ENCODE results near the gene NKX2-3. TPM values are rescaled to one million over a fixed set of nuclear protein-coding genes. Genes with fewer than 3 reads are reported as not detected.

NKX2-3 gene
- total RNA-seq, 2 experiments from 2014 or later, result not detected

GRCh38 chr10:99530108-99531025 is 2.4 kb upstream of the NKX2-3 start:
- H3K4me1 Mint-ChIP-seq, result peaks cover 22% of the 10 kb centered on the region
- H3K27me3 Mint-ChIP-seq, result peaks cover 91% of the 10 kb centered on the region
- peaks cover 3% of the 10 kb centered on the region for H3K36me3 Mint-ChIP-seq
- H3K4me3 Mint-ChIP-seq, result peak overlapping the region; percentile 33
- DNase-seq, result no peak
- ATAC-seq (ENCODE audit: low read depth), result no peak
- H3K27ac Mint-ChIP-seq, result no peak overlapping the region
- H3K9me3 Mint-ChIP-seq, result no peaks in the 10 kb centered on the region
- POLR2A ChIA-PET, result no interaction called here

- no peak overlapping the region for H3K27ac Mint-ChIP-seq
- ATAC-seq (ENCODE audit: low read depth), result no peak
- H3K36me3 Mint-ChIP-seq, result peaks cover 3% of the 10 kb centered on the region
- POLR2A ChIA-PET, result no interaction called here
- no peak for DNase-seq
- peaks cover 91% of the 10 kb centered on the region for H3K27me3 Mint-ChIP-seq
- no peaks in the 10 kb centered on the region for H3K9me3 Mint-ChIP-seq
- H3K4me3 Mint-ChIP-seq, result peak overlapping the region; percentile 48
- H3K4me1 Mint-ChIP-seq, result peaks cover 23% of the 10 kb centered on the region
Measured at GRCh38 chr10:99531026-99531695, 1.6 kb upstream of the NKX2-3 start.

- no peaks in the 10 kb centered on the region for H3K9me3 Mint-ChIP-seq
- H3K4me1 Mint-ChIP-seq, result peaks cover 30% of the 10 kb centered on the region
- H3K27ac Mint-ChIP-seq, result no peak overlapping the region
- POLR2A ChIA-PET, result no interaction called here
- peak overlapping the region; percentile 48 for H3K4me3 Mint-ChIP-seq
- DNase-seq (no peak), ATAC-seq (ENCODE audit: low read depth) (no peak)
- H3K27me3 Mint-ChIP-seq, result peaks cover 90% of the 10 kb centered on the region
- peaks cover 3% of the 10 kb centered on the region for H3K36me3 Mint-ChIP-seq
Measured at GRCh38 chr10:99531696-99532593, 797 bp upstream of the NKX2-3 start.

GRCh38 chr10:99533496-99534449 is 1.0 kb downstream of the NKX2-3 start:
- Mint-ChIP-seq H3K27ac (no peak overlapping the region), H3K4me3 (peak overlapping the region; percentile 58), H3K36me3 (peaks cover 3% of the 10 kb centered on the region), H3K4me1 (peaks cover 29% of the 10 kb centered on the region), H3K9me3 (no peaks in the 10 kb centered on the region), H3K27me3 (peaks cover 91% of the 10 kb centered on the region)
- ATAC-seq (ENCODE audit: low read depth) (no peak), DNase-seq (no peak)
- POLR2A ChIA-PET, result no interaction called here

- H3K27me3 Mint-ChIP-seq, result peaks cover 91% of the 10 kb centered on the region
- H3K4me3 Mint-ChIP-seq, result peak overlapping the region; percentile 58
- H3K9me3 Mint-ChIP-seq, result no peaks in the 10 kb centered on the region
- peaks cover 3% of the 10 kb centered on the region for H3K36me3 Mint-ChIP-seq
- POLR2A ChIA-PET, result no interaction called here
- H3K27ac Mint-ChIP-seq, result peak overlapping the region; percentile 42
- DNase-seq, result no peak
- peaks cover 25% of the 10 kb centered on the region for H3K4me1 Mint-ChIP-seq
- no peak for ATAC-seq (ENCODE audit: low read depth)
Measured at GRCh38 chr10:99534450-99534938, 1.8 kb downstream of the NKX2-3 start.

- ATAC-seq (ENCODE audit: low read depth), result no peak
Measured at GRCh38 chr10:99534939-99535763, 2.4 kb downstream of the NKX2-3 start.

GRCh38 chr10:99535764-99536337 is 3.1 kb downstream of the NKX2-3 start:
- peaks cover 3% of the 10 kb centered on the region for H3K36me3 Mint-ChIP-seq
- peak overlapping the region; percentile 37 for H3K4me3 Mint-ChIP-seq
- H3K4me1 Mint-ChIP-seq, result peaks cover 21% of the 10 kb centered on the region
- no peaks in the 10 kb centered on the region for H3K9me3 Mint-ChIP-seq
- no peak overlapping the region for H3K27ac Mint-ChIP-seq
- DNase-seq, result no peak
- no peak for ATAC-seq (ENCODE audit: low read depth)
- H3K27me3 Mint-ChIP-seq, result peaks cover 85% of the 10 kb centered on the region
- POLR2A ChIA-PET, result interaction anchor here (0.7 kb wide), 1 partner anchor 12 kb away, joined by 3 read pairs; no protein-coding TSS in a partner anchor

More at GRCh38 chr10:99534939-99535763, 2.4 kb downstream of the NKX2-3 start:
- Mint-ChIP-seq H3K36me3 (peaks cover 3% of the 10 kb centered on the region), H3K9me3 (no peaks in the 10 kb centered on the region), H3K4me1 (peaks cover 24% of the 10 kb centered on the region), H3K27ac (peak overlapping the region; percentile 42), H3K4me3 (peak overlapping the region; percentile 58), H3K27me3 (peaks cover 90% of the 10 kb centered on the region)
- DNase-seq, result no peak
- POLR2A ChIA-PET, result interaction anchor here (0.7 kb wide), 1 partner anchor 11 kb away, joined by 3 read pairs; no protein-coding TSS in a partner anchor

- Mint-ChIP-seq H3K9me3 (no peaks in the 10 kb centered on the region), H3K4me3 (peak overlapping the region; percentile 50), H3K27me3 (peaks cover 84% of the 10 kb centered on the region), H3K27ac (no peak overlapping the region), H3K4me1 (peaks cover 21% of the 10 kb centered on the region), H3K36me3 (peaks cover 3% of the 10 kb centered on the region)
- POLR2A ChIA-PET, result no interaction called here
- DNase-seq (no peak), ATAC-seq (ENCODE audit: low read depth) (peak; percentile 17)
Measured at GRCh38 chr10:99536338-99537085, 3.8 kb downstream of the NKX2-3 start.

GRCh38 chr10:99537086-99537988 is 4.6 kb downstream of the NKX2-3 start:
- no peak for DNase-seq
- Mint-ChIP-seq H3K36me3 (no peaks in the 10 kb centered on the region), H3K9me3 (no peaks in the 10 kb centered on the region), H3K4me1 (peaks cover 18% of the 10 kb centered on the region), H3K27ac (no peak overlapping the region), H3K4me3 (peak overlapping the region; percentile 50), H3K27me3 (peaks cover 81% of the 10 kb centered on the region)
- POLR2A ChIA-PET, result no interaction called here
- no peak for ATAC-seq (ENCODE audit: low read depth)
